COLO668 (cell line): ENCODE data around the gene SEMA3F.

ENCODE experiments used
- DNase-seq: peaks from one replicate; lab custom pipeline; 2025; ENCODE audit not compliant: unreplicated experiment; lab: John Stamatoyannopoulos, UW

The SEMA3F gene

GRCh38 chr3:50154840-50155490 is at the start of gene SEMA3F:
Gene SEMA3F (plus strand): TSS chr3:50155324. CDS start chr3:50159623, 4,299 bp downstream.
- DNase-seq, result peak; percentile 81

GRCh38 chr3:50111757-50112156 is 43.4 kb upstream of the SEMA3F start:
- DNase-seq, result no peak

- DNase-seq, result peak; percentile 55
Measured at GRCh38 chr3:50112462-50112861, 42.7 kb upstream of the SEMA3F start.

GRCh38 chr3:50117120-50117519 is 38.0 kb upstream of the SEMA3F start:
- no peak for DNase-seq

DNA sequence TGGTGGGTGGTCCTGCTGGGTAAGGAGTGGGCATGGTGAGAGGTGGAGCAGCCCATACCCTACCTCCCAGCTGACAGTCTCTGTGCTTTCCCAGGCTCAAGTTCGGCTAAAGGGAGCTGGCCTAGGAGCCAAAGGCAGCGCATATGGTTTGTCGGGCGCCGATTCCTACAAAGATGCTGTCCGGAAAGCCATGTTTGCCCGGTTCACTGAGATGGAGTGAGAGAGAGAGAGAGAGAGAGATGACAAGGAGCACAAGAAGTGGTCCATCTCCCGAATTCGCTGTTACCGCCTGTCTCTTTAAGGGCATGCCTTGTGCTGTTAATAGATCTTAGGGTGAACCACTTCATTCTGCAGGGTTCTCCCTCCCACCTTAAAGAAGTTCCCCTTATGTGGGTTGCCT is 36.9 kb upstream of the SEMA3F start:
- no peak for DNase-seq

DNA sequence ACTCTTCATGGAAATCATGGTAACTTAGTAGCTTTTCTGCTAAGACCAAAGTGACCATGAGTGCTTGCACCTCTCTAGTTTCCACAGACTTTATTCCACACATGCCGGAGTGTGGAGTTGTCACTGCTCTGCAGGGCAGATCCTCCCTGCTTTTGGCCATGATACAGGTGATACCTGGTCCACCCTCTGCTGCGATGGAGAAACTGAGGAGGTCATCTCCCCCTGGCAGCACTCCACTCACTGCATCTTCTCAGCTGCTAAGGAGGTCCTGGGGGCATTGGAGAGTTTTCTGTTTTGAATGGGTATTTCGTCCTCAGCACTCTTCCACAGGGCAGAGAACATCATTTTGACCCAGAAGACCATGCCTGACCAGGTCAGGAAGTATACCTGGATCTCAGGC is 35.3 kb upstream of the SEMA3F start:
- no peak for DNase-seq

GRCh38 chr3:50120364-50121071 is 34.6 kb upstream of the SEMA3F start:
- no peak for DNase-seq

DNA sequence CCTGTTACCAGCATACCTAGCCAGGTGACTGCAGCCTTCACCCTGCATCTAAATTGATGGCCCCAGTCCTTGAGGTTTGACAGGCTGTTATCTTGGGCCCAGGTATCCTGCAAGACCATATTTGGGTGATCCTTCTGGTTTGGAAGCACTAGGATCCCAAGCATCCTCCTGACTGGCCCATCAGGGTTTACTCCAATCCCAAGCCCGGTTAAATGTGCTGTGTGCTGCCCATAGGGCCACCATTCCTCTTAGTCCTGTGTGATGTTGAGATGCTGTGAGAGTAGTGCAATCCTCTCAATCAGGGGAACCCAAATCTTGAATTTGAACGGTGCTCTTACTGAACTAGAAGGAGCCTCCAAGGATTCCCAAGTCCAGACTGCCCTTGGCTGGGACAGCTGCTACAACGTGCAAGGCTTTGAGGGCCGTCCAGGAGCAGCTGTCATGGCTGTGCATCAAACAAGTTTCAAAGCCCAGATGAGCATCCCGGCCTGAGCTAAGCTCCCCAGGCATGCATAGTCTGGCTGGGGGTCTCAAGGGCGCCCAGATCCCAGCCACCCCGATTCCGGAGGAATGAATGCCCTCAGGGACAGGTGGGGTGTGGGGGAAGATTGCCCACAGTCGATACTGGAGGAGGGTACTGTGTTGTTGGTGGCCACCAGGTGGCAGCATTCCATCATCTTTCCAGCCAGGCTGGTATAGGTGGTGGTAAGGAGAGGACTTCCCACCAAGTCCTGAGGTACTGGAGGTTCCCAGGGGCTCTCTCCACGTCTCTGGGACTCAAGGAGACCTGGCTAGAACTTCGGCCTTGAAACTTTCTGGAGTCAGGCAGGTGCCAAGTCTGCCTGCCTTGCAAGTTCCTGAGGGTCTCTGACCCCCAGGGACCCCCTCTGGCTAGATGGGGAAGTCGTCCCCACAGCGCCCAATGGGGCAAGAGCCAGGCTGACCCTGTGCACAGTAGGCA is 33.8 kb upstream of the SEMA3F start:
- DNase-seq, result peak; percentile 74

DNA sequence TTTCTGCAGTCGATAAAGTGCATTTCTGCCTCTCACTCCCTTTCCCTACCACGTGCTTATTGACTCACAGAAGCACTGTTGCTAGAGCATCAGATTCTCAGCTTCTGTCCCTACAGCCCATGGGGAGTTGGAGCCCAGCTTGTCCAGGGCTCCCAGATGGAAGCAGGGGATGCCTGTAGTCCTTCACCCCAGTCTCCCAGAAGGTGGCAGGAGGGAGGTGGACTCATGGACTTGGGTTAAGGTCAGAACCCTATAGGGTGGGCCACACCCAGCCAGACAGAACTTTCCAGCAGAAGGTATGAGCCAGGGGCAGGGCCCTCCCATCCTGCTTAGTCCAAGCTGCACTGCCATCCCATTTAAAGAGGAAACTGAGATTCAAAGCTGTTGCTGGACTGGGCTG is 33.1 kb upstream of the SEMA3F start:
- DNase-seq, result no peak

GRCh38 chr3:50122661-50123391 is 32.3 kb upstream of the SEMA3F start:
- DNase-seq, result no peak

- no peak for DNase-seq
Measured at GRCh38 chr3:50123394-50124051, 31.6 kb upstream of the SEMA3F start.

DNA sequence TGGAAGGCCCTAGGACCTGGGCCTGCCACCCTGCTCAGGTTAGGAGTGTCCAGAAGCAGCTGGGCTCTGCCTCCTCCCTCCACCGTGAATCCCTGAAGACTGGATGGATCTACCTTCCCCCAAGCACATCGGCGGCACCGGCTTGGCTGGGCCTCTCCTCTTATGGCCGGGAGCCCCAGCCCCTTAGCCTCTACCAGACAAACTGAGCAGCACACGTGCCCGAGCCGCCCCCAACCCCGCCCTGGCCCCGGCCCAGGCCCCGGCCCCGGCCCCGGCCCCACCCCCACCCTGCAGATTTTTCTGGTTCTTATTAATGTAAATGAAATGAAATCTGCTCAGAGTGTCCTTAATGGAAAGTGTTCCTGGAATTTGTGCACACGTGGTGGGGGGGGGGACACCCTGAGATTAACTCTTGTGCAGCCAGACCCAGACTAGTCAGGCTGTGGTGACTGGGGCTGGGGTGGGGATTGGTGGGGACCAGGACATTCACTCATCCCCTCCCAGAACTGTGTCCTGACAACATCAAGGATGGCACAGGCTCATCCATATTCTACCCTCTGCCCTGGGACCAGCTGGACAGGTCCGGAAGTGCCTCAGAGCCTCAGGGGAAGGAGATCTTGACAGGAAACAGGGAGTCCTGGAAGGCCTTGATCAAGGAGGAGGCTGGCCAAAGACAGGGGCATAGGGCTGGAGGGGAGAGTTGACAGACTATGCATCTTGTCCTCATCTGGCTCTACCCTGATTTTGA is 30.9 kb upstream of the SEMA3F start:
- DNase-seq, result no peak

DNA sequence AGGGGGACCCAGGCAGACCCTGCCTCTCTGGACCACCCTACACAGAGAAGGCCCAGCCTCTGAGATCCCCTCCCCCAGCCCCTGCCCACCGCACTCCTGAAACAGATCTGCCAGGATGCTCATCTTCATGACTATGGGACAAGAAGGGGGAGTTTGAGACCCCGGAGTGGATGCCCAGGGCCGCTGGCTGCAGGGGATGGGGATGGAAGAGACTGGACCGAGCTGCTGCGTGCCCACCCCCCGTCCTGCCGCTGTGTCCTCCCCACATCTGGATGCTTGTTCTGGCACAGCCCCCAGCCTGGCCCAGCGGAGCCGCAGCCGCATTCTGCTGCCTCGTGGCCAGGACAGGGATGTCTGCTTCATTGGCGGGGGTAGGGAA is 30.3 kb upstream of the SEMA3F start:
- DNase-seq, result no peak

DNA sequence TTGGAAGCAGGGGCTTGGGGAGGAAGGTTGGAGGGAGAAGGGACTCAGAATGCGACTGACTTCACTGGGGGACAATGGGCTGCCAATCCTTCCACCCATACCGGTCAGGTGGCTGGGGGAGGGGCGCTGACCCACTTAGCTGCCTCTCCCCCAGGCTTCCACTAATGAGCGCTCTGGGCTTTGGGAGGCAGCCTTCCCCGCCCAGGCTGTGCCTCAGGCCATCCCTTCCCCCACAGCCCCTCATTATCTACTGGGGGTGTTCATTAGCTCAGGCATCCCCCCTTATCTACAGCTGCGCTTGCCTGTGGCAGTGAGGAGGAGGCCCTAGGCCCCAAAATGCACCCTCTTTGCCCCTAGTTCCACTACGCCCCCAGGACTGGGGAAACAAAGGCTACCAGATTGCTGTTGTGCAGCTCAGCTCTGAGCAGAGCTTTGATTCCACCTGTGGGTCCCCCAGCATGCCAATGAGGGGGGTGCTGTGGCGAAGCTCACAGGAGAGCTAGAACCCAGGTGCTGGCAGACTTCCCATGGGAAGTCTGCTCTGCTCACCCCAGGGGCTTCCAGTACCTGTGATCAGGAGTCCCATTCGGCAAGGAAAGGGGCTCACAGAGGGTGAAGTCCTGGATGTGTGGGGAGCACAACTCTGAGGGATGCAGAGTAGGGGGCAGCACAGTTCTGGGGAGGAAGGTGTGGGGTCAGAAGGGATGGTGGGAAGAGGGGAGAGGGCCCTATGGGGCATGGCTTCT is 29.4 kb upstream of the SEMA3F start:
- no peak for DNase-seq

- no peak for DNase-seq
Measured at GRCh38 chr3:50126287-50127211, 28.6 kb upstream of the SEMA3F start.

- no peak for DNase-seq
Measured at GRCh38 chr3:50127251-50127691, 27.9 kb upstream of the SEMA3F start.

- DNase-seq, result no peak
Measured at GRCh38 chr3:50128001-50128400, 27.1 kb upstream of the SEMA3F start.

GRCh38 chr3:50130436-50130835 is 24.7 kb upstream of the SEMA3F start:
- no peak for DNase-seq
